MCF 10A (cell line): Measurements from ENCODE around the gene SSH2. TPM values are rescaled to one million over a fixed set of nuclear protein-coding genes. Genes with fewer than 3 reads are reported as not detected.

ENCODE experiments used
- BruUV-seq: library from RNA; stranded (reverse); fragments of 400-500 nt; replicated peaks from 2 replicates; lab custom pipeline; 2021; lab: Mats Ljungman, UMichigan
- CTCF ChIA-PET: fragments of 300-600 bp; sonication (Branson Sonifier 250); formaldehyde crosslinking; extraction: SDS; loops from one replicate; lab custom pipeline; 2021; ENCODE audit warnings: antibody characterized with exemption, inconsistent platforms; lab: Yijun Ruan, JAX
- POLR2A ChIA-PET: fragments of 300-600, 350-650 bp; sonication (Branson Sonifier 250); formaldehyde crosslinking; extraction: SDS; loops from one replicate; lab custom pipeline; 2020; ENCODE audit warnings: antibody characterized with exemption, inconsistent platforms; lab: Yijun Ruan, JAX
- DNase-seq: peaks from one replicate; pipeline ENCODE4 v3.0.0-alpha.2; 2018; ENCODE audit not compliant: unreplicated experiment
- H3K27ac Mint-ChIP-seq: one replicate; pipeline ENCODE4 v1.8.0; 2022; ENCODE audit warnings: mild to moderate bottlenecking, low read depth, mixed read lengths; ENCODE audit not compliant: unreplicated experiment
- H3K27me3 Mint-ChIP-seq: one replicate; pipeline ENCODE4 v1.8.0; 2022; ENCODE audit warnings: mixed read lengths; ENCODE audit not compliant: insufficient read depth, unreplicated experiment
- H3K36me3 Mint-ChIP-seq: one replicate; pipeline ENCODE4 v1.8.0; 2022; ENCODE audit warnings: mild to moderate bottlenecking, moderate library complexity, mixed read lengths; ENCODE audit not compliant: insufficient read depth, unreplicated experiment
- H3K4me1 Mint-ChIP-seq: one replicate; pipeline ENCODE4 v1.8.0; 2022; ENCODE audit warnings: mixed read lengths; ENCODE audit not compliant: insufficient read depth, unreplicated experiment
- H3K4me3 Mint-ChIP-seq: one replicate; pipeline ENCODE4 v1.8.0; 2022; ENCODE audit warnings: mild to moderate bottlenecking, moderate library complexity, mixed read lengths; ENCODE audit not compliant: unreplicated experiment
- H3K9me3 Mint-ChIP-seq: one replicate; pipeline ENCODE4 v1.8.0; 2022; ENCODE audit warnings: mixed read lengths; ENCODE audit not compliant: unreplicated experiment
- CTCF ChIP-seq: fragments of 200-600 bp; IDR thresholded peaks from one replicate; pipeline ENCODE4 v1.8.0; 2022; ENCODE audit warnings: antibody characterized with exemption, mild to moderate bottlenecking; ENCODE audit not compliant: unreplicated experiment
- intact Hi-C: fragments of 100-400 bp; cut with micrococcal nuclease; formaldehyde crosslinking; loops from 2 replicates; pipeline ENCODE4 v1.14.1; 2022
- total RNA-seq: library from RNA; stranded (reverse); gene quantifications from 2 replicates; pipeline ENCODE4 v1.2.3, GENCODE V29; 2022

The SSH2 gene
- total RNA-seq, 1 experiment from 2014 or later: 21.9 TPM

GRCh38 chr17:29837531-29837930 lies 92.5 kb downstream of the SSH2 start:
- Mint-ChIP-seq H3K4me3 (no peak overlapping the region), H3K4me1 (peaks cover 5% of the 10 kb centered on the region), H3K27me3 (no peaks in the 10 kb centered on the region), H3K27ac (no peak overlapping the region), H3K36me3 (peaks cover 12% of the 10 kb centered on the region), H3K9me3 (peaks cover 7% of the 10 kb centered on the region)
- TF ChIP-seq CTCF: no peak
- DNase-seq: no peak
- ChIA-PET CTCF (interaction anchor here (0.8 to 2.5 kb wide), 3 partner anchors 29 to 94 kb away, joined by 3 to 8 read pairs (median 7); no protein-coding TSS in a partner anchor), POLR2A (no interaction called here)
- no TSS peak for BruUV-seq
- intact Hi-C loops: no loop called here

GRCh38 chr17:29836643-29837042 lies 93.4 kb downstream of the SSH2 start:
- POLR2A ChIA-PET: interaction anchor here (1.2 kb wide), 1 partner anchor 13 kb away, joined by 3 read pairs; no protein-coding TSS in a partner anchor
- no peak overlapping the region for H3K27ac Mint-ChIP-seq

GRCh38 chr17:29835435-29836351 lies 94.3 kb downstream of the SSH2 start:
- no peak for DNase-seq
- no peak overlapping the region for H3K4me3 Mint-ChIP-seq
- POLR2A ChIA-PET: interaction anchor here (0.5 to 1.2 kb wide), 2 partner anchors 8 to 14 kb away, joined by 3 read pairs; no protein-coding TSS in a partner anchor
- peaks cover 6% of the 10 kb centered on the region for H3K36me3 Mint-ChIP-seq
- intact Hi-C loops: no loop called here
- CTCF ChIA-PET: interaction anchor here (0.6 to 1.7 kb wide), 3 partner anchors 18 to 167 kb away, joined by 3 read pairs; no protein-coding TSS in a partner anchor
- H3K27ac Mint-ChIP-seq: no peak overlapping the region
- no TSS peak for BruUV-seq
- peaks cover under 1% of the 10 kb centered on the region for H3K4me1 Mint-ChIP-seq
- peaks cover 7% of the 10 kb centered on the region for H3K9me3 Mint-ChIP-seq
- TF ChIP-seq CTCF: no peak
- no peaks in the 10 kb centered on the region for H3K27me3 Mint-ChIP-seq

More at GRCh38 chr17:29836643-29837042, 93.4 kb downstream of the SSH2 start:
- CTCF ChIA-PET: interaction anchor here (1.0 to 2.5 kb wide), 4 partner anchors 17 to 197 kb away, joined by 3 to 7 read pairs (median 3); no protein-coding TSS in a partner anchor
- no peak for DNase-seq
- Mint-ChIP-seq H3K36me3 (peaks cover 6% of the 10 kb centered on the region), H3K9me3 (peaks cover 7% of the 10 kb centered on the region), H3K4me3 (no peak overlapping the region), H3K27me3 (no peaks in the 10 kb centered on the region), H3K4me1 (peaks cover 5% of the 10 kb centered on the region)
- BruUV-seq: no TSS peak
- TF ChIP-seq CTCF: no peak
- intact Hi-C loops: no loop called here

GRCh38 chr17:29833801-29834200 lies 96.2 kb downstream of the SSH2 start:
- Mint-ChIP-seq H3K4me1 (no peaks in the 10 kb centered on the region), H3K27ac (no peak overlapping the region), H3K36me3 (peaks cover 6% of the 10 kb centered on the region), H3K9me3 (peaks cover 7% of the 10 kb centered on the region), H3K27me3 (no peaks in the 10 kb centered on the region), H3K4me3 (no peak overlapping the region)
- no peak for TF ChIP-seq CTCF
- POLR2A ChIA-PET: no interaction called here
- intact Hi-C loops: no loop called here
- no TSS peak for BruUV-seq
- DNase-seq: no peak
- CTCF ChIA-PET: no interaction called here
